ENCODE results near the gene CEACAM16.

GRCh38 chr19:44660081-44660480 is 38.9 kb upstream of the CEACAM16 start:
- TF ChIP-seq CTCF (IDR thresholded peaks at IDR 0.05) (no peak), POLR2A (IDR thresholded peaks at IDR 0.05) (no peak)
